Smooth muscle cell (in vitro differentiated cells): ENCODE measurements around the gene GNA15. TPM values are rescaled to one million over a fixed set of nuclear protein-coding genes. Genes with fewer than 3 reads are reported as not detected.

Source experiments
- DNase-seq: peaks from one replicate; lab custom pipeline; 2025; ENCODE audit not compliant: unreplicated experiment; lab: John Stamatoyannopoulos, UW
- H2AFZ ChIP-seq: fragments of 200-600 bp; sonication (generic); 2 replicates; pipeline ENCODE4 v1.6.0; 2016; ENCODE audit warnings: antibody characterized with exemption, low read depth, mild to moderate bottlenecking
- H3F3A ChIP-seq: fragments of 200-600 bp; sonication (generic); 2 replicates; pipeline ENCODE4 v1.6.0; 2017; ENCODE audit warnings: antibody characterized with exemption, low read depth
- H3K27ac ChIP-seq: fragments of 200-600 bp; sonication (generic); 2 replicates; pipeline ENCODE4 v1.5.1; 2016; ENCODE audit warnings: low read depth, mild to moderate bottlenecking
- H3K27me3 ChIP-seq: fragments of 200-600 bp; sonication (generic); 2 replicates; pipeline ENCODE4 v1.6.1; 2016; ENCODE audit warnings: low read depth, mild to moderate bottlenecking
- H3K36me3 ChIP-seq: fragments of 200-600 bp; sonication (generic); 2 replicates; pipeline ENCODE4 v1.5.1; 2016; ENCODE audit warnings: low read depth
- H3K4me1 ChIP-seq: fragments of 200-600 bp; sonication (generic); 2 replicates; pipeline ENCODE4 v1.5.1; 2016; ENCODE audit warnings: low read depth
- H3K4me2 ChIP-seq: fragments of 200-600 bp; sonication (generic); 2 replicates; pipeline ENCODE4 v1.6.0; 2016; ENCODE audit warnings: mild to moderate bottlenecking
- H3K4me3 ChIP-seq: fragments of 200-600 bp; sonication (generic); 2 replicates; pipeline ENCODE4 v1.5.1; 2016; ENCODE audit warnings: mild to moderate bottlenecking
- H3K79me2 ChIP-seq: fragments of 200-600 bp; sonication (generic); 2 replicates; pipeline ENCODE4 v1.6.0; 2016; ENCODE audit warnings: low read depth, mild to moderate bottlenecking
- H3K9ac ChIP-seq: fragments of 200-600 bp; sonication (generic); 2 replicates; pipeline ENCODE4 v1.6.0; 2016; ENCODE audit warnings: low read depth
- H3K9me3 ChIP-seq: fragments of 200-600 bp; sonication (generic); replicated peaks from 2 replicates; pipeline ENCODE4 v1.5.1; 2016; ENCODE audit warnings: low read depth
- H4K20me1 ChIP-seq: fragments of 200-600 bp; sonication (generic); 2 replicates; pipeline ENCODE4 v1.6.0; 2016; ENCODE audit warnings: low read depth
- WGBS: methylation state at CpG from one replicate; pipeline ENCODE4 v1.1.7; 2016; ENCODE audit warnings: low lambda C conversion rate; 5-methylcytosine and 5-hydroxymethylcytosine counted together
- polyA plus RNA-seq: library from polyadenylated mRNA; unstranded; fragments of >200 nt; fragmentation: Nextera tagmentation; extraction: Ambion mirVana; gene quantifications from 2 replicates; pipeline ENCODE4 v1.2.1, GENCODE V29; 2016
- total RNA-seq: library from RNA; depleted of rRNA; stranded (reverse); fragments of >200 nt; gene quantifications from 2 replicates; pipeline ENCODE4 v1.2.3, GENCODE V29; 2014
- TF ChIP-seq, protein P1 (sequence below): fragments of 200-600 bp; sonication (generic); IDR thresholded peaks from 2 replicates; pipeline ENCODE4 v1.5.1; 2017; ENCODE audit warnings: borderline replicate concordance, mild to moderate bottlenecking, antibody characterized with exemption; ENCODE audit not compliant: insufficient read depth, poor library complexity, severe bottlenecking

GNA15 gene
- total and polyA plus RNA-seq, 2 experiments from 2014 or later: 1.2 to 1.8 TPM

GRCh38 chr19:3120611-3121276 lies 15.1 kb upstream of the GNA15 start:
- no peak overlapping the region for H3K27ac ChIP-seq
- no peak overlapping the region for H3K4me3 ChIP-seq
- H3K4me2 ChIP-seq: no peak overlapping the region
- H3K4me1 ChIP-seq: no peaks in the 10 kb centered on the region
- no peaks in the 10 kb centered on the region for H3K9me3 ChIP-seq
- TF ChIP-seq, protein P1, sequence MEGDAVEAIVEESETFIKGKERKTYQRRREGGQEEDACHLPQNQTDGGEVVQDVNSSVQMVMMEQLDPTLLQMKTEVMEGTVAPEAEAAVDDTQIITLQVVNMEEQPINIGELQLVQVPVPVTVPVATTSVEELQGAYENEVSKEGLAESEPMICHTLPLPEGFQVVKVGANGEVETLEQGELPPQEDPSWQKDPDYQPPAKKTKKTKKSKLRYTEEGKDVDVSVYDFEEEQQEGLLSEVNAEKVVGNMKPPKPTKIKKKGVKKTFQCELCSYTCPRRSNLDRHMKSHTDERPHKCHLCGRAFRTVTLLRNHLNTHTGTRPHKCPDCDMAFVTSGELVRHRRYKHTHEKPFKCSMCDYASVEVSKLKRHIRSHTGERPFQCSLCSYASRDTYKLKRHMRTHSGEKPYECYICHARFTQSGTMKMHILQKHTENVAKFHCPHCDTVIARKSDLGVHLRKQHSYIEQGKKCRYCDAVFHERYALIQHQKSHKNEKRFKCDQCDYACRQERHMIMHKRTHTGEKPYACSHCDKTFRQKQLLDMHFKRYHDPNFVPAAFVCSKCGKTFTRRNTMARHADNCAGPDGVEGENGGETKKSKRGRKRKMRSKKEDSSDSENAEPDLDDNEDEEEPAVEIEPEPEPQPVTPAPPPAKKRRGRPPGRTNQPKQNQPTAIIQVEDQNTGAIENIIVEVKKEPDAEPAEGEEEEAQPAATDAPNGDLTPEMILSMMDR: no peak
- no peak overlapping the region for H2AFZ ChIP-seq
- no peaks in the 10 kb centered on the region for H3K79me2 ChIP-seq
- no peak overlapping the region for H3K9ac ChIP-seq
- H3K36me3 ChIP-seq: no peaks in the 10 kb centered on the region
- 98% methylated on average over 35 of the region's 38 CpGs for WGBS
- no peaks in the 10 kb centered on the region for H3K27me3 ChIP-seq
- peaks cover 13% of the 10 kb centered on the region for H4K20me1 ChIP-seq
- no peak for DNase-seq
- no peaks in the 10 kb centered on the region for H3F3A ChIP-seq

DNA sequence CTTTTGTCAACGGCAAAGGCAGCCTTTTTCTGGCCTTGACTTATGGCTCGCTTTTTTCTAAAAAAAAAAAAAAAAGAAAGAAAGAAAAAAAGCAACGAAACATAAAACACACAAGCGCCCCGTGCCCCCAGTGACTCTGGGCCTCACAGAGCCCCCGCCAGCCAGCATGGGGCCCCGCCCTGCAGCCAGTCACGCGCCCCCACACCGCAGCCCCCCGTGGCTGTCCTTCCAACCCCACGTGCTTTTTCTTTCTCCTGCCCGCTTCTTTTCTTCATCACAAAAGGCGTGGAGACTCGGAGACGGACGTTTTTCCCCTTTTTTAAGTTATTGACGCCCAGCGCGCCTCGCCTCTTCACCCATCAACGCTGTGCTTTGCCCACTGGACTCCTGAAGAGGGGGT lies 14.4 kb upstream of the GNA15 start:
- H3K4me1 ChIP-seq: no peaks in the 10 kb centered on the region
- DNase-seq: no peak
- H3K36me3 ChIP-seq: no peaks in the 10 kb centered on the region
- H3K9me3 ChIP-seq: no peaks in the 10 kb centered on the region
- peaks cover 8% of the 10 kb centered on the region for H4K20me1 ChIP-seq
- H3K27ac ChIP-seq: no peak overlapping the region
- H3K79me2 ChIP-seq: no peaks in the 10 kb centered on the region
- no peaks in the 10 kb centered on the region for H3F3A ChIP-seq
- H3K9ac ChIP-seq: no peak overlapping the region
- no peaks in the 10 kb centered on the region for H3K27me3 ChIP-seq
- H3K4me2 ChIP-seq: no peak overlapping the region
- WGBS: 98% methylated on average over 20 of the region's 22 CpGs
- no peak overlapping the region for H3K4me3 ChIP-seq
- H2AFZ ChIP-seq: no peak overlapping the region
- TF ChIP-seq, protein P1: no peak

- WGBS: 95% methylated on average over 18 of the region's 40 CpGs
- H3K9me3 ChIP-seq: no peaks in the 10 kb centered on the region
- TF ChIP-seq, protein P1: no peak
- H3K27me3 ChIP-seq: no peaks in the 10 kb centered on the region
- no peak overlapping the region for H3K4me2 ChIP-seq
- H3K36me3 ChIP-seq: no peaks in the 10 kb centered on the region
- no peaks in the 10 kb centered on the region for H3F3A ChIP-seq
- no peak overlapping the region for H3K27ac ChIP-seq
- H3K4me1 ChIP-seq: no peaks in the 10 kb centered on the region
- no peak for DNase-seq
- no peaks in the 10 kb centered on the region for H3K79me2 ChIP-seq
- H3K4me3 ChIP-seq: no peak overlapping the region
- H4K20me1 ChIP-seq: peaks cover 2% of the 10 kb centered on the region
- H2AFZ ChIP-seq: no peak overlapping the region
- H3K9ac ChIP-seq: no peak overlapping the region
Measured at GRCh38 chr19:3121821-3122511, 13.9 kb upstream of the GNA15 start.
